Loucy (cell line): Measurements from ENCODE around the gene SUN5.

Source experiments
- EZH2phosphoT487 ChIP-seq: fragments of 200-600 bp; IDR thresholded peaks from 2 replicates; pipeline ENCODE4 v1.6.1; 2018; ENCODE audit warnings: antibody characterized with exemption, mild to moderate bottlenecking, moderate library complexity, borderline replicate concordance
- TF ChIP-seq, protein P1 (sequence below): fragments of 200-600 bp; sonication (generic); conservative IDR thresholded peaks from 2 replicates; pipeline ENCODE4 v1.5.1; 2014; ENCODE audit warnings: mild to moderate bottlenecking, antibody characterized with exemption, low read length

DNA sequence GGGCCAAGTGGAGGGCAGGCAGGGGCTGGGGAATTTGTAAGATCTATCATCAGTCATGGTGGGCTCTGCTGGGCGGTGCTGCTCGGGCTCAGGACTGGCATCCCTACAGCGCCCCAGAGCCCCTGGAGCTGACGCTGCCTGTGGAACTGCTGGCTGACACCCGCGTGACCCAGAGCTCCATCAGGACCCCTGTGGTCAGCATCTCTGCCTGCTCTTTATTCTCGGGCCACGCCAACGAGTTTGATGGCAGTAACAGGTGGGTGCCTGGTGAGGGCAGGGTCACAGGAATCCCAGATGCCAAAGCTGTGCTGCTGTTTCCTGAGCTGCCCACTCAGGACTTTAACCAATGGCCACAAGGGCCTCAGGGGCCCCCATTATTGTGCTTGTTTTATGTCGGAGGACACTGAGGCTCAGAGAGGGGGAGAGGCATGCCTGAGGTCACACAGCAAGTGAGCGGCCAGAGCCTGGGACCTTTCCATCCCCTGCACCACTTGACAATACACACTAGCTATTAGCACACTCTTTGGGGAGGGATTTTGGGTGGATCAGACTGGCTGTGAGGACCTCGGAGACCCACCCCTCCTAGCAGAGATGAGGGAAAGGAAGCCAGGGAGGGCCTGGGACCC, 9.6 kb upstream of the SUN5 start:
- TF ChIP-seq, protein P1, sequence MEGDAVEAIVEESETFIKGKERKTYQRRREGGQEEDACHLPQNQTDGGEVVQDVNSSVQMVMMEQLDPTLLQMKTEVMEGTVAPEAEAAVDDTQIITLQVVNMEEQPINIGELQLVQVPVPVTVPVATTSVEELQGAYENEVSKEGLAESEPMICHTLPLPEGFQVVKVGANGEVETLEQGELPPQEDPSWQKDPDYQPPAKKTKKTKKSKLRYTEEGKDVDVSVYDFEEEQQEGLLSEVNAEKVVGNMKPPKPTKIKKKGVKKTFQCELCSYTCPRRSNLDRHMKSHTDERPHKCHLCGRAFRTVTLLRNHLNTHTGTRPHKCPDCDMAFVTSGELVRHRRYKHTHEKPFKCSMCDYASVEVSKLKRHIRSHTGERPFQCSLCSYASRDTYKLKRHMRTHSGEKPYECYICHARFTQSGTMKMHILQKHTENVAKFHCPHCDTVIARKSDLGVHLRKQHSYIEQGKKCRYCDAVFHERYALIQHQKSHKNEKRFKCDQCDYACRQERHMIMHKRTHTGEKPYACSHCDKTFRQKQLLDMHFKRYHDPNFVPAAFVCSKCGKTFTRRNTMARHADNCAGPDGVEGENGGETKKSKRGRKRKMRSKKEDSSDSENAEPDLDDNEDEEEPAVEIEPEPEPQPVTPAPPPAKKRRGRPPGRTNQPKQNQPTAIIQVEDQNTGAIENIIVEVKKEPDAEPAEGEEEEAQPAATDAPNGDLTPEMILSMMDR, result no peak
- TF ChIP-seq EZH2phosphoT487, result no peak
